Nephron progenitor cell (in vitro differentiated cells): ENCODE data around the gene MYT1.

ENCODE experiments used
- DNase-seq: peaks from one replicate; pipeline ENCODE4 v3.0.0; 2021
- H3K27ac Mint-ChIP-seq: 2 replicates; pipeline ENCODE4 v1.8.0; 2021; ENCODE audit warnings: mild to moderate bottlenecking, moderate library complexity, mixed read lengths
- H3K27me3 Mint-ChIP-seq: 2 replicates; pipeline ENCODE4 v1.8.0; 2021; ENCODE audit warnings: mild to moderate bottlenecking, low read depth, mixed read lengths; ENCODE audit not compliant: poor library complexity
- H3K36me3 Mint-ChIP-seq: 2 replicates; pipeline ENCODE4 v1.8.0; 2021; ENCODE audit warnings: low read depth, mixed read lengths
- H3K4me1 Mint-ChIP-seq: 2 replicates; pipeline ENCODE4 v1.8.0; 2021; ENCODE audit warnings: mixed read lengths
- H3K4me3 Mint-ChIP-seq: 2 replicates; pipeline ENCODE4 v1.8.0; 2021; ENCODE audit warnings: mild to moderate bottlenecking, moderate library complexity, mixed read lengths
- H3K9me3 Mint-ChIP-seq: 2 replicates; pipeline ENCODE4 v1.8.0; 2021; ENCODE audit warnings: mild to moderate bottlenecking, moderate library complexity, mixed read lengths
- TF ChIP-seq, protein P1 (sequence below): fragments of 200-600 bp; sonication (generic); IDR thresholded peaks from 2 replicates; pipeline ENCODE4 v1.5.0; 2021; ENCODE audit warnings: antibody characterized with exemption

The MYT1 gene

DNA sequence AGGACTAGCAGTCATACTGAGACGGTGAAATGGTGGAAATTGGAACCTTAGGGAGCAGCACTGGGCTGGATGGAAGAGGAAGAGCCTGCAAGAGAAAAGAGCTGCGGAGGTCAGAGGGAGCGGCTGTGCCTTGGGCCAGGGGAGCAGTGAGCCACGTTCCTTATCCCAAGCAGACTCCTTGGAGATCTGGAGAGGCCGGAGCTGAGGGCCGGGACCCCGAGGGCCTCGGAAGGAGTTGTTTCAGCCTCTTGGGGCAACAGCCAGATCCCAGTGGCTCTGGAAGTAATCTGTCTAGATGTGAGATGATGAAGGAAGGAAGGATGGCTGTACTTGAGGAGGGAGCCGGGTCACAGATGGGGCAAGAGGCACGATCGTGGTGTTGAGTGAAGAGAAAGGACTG, 107.4 kb downstream of the MYT1 start:
- DNase-seq: no peak
- peaks cover 13% of the 10 kb centered on the region for H3K9me3 Mint-ChIP-seq
- TF ChIP-seq, protein P1, sequence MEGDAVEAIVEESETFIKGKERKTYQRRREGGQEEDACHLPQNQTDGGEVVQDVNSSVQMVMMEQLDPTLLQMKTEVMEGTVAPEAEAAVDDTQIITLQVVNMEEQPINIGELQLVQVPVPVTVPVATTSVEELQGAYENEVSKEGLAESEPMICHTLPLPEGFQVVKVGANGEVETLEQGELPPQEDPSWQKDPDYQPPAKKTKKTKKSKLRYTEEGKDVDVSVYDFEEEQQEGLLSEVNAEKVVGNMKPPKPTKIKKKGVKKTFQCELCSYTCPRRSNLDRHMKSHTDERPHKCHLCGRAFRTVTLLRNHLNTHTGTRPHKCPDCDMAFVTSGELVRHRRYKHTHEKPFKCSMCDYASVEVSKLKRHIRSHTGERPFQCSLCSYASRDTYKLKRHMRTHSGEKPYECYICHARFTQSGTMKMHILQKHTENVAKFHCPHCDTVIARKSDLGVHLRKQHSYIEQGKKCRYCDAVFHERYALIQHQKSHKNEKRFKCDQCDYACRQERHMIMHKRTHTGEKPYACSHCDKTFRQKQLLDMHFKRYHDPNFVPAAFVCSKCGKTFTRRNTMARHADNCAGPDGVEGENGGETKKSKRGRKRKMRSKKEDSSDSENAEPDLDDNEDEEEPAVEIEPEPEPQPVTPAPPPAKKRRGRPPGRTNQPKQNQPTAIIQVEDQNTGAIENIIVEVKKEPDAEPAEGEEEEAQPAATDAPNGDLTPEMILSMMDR: no peak
- H3K27me3 Mint-ChIP-seq: peaks cover 2% of the 10 kb centered on the region
- peaks cover 62% of the 10 kb centered on the region for H3K36me3 Mint-ChIP-seq
- H3K4me1 Mint-ChIP-seq: peaks cover 7% of the 10 kb centered on the region
- peak overlapping the region; percentile 34 for H3K27ac Mint-ChIP-seq
- no peak overlapping the region for H3K4me3 Mint-ChIP-seq

DNA sequence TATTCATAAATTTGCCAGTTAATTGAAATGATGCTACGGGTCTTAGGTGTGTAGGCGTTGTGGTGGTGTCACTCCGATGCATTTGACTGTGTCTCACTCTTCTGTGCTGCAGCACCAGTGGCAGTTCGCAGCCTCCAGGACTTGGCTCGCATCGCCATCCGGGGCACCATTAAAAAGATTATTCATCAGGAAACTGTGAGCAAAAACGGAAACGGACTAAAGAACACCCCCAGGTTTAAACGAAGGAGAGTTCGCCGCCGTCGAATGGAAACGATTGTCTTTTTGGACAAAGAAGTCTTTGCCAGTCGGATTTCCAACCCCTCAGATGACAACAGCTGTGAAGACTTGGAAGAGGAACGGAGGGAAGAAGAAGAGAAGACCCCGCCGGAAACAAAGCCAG, 108.9 kb downstream of the MYT1 start:
- Mint-ChIP-seq H3K4me1 (peaks cover 7% of the 10 kb centered on the region), H3K4me3 (no peak overlapping the region), H3K36me3 (peaks cover 62% of the 10 kb centered on the region), H3K9me3 (peaks cover 13% of the 10 kb centered on the region), H3K27ac (peak overlapping the region; percentile 91), H3K27me3 (peaks cover 2% of the 10 kb centered on the region)
- TF ChIP-seq, protein P1: no peak
- no peak for DNase-seq

DNA sequence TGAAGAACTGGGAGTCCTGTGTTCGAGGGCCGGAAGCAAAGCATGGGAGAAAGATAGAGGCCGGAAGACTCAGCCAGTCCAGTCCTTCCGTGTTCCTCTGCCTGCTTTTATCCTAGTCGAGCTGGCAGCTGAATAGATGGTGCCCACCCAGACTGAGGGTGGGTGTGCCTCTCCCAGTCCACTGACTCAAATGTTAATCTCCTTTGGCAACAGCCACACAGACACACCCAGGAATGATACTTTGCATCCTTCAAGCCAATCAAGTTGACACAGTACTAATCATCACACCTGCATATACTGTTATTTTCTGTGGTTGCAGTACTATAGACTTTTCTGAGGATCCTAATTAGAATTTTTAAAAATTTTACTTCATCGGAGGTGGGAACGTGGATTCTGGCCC, 112.6 kb downstream of the MYT1 start:
- Mint-ChIP-seq H3K36me3 (peaks cover 30% of the 10 kb centered on the region), H3K9me3 (no peaks in the 10 kb centered on the region), H3K4me3 (no peak overlapping the region), H3K27me3 (peaks cover 7% of the 10 kb centered on the region), H3K4me1 (no peaks in the 10 kb centered on the region), H3K27ac (no peak overlapping the region)
- TF ChIP-seq, protein P1: no peak
- no peak for DNase-seq

DNA sequence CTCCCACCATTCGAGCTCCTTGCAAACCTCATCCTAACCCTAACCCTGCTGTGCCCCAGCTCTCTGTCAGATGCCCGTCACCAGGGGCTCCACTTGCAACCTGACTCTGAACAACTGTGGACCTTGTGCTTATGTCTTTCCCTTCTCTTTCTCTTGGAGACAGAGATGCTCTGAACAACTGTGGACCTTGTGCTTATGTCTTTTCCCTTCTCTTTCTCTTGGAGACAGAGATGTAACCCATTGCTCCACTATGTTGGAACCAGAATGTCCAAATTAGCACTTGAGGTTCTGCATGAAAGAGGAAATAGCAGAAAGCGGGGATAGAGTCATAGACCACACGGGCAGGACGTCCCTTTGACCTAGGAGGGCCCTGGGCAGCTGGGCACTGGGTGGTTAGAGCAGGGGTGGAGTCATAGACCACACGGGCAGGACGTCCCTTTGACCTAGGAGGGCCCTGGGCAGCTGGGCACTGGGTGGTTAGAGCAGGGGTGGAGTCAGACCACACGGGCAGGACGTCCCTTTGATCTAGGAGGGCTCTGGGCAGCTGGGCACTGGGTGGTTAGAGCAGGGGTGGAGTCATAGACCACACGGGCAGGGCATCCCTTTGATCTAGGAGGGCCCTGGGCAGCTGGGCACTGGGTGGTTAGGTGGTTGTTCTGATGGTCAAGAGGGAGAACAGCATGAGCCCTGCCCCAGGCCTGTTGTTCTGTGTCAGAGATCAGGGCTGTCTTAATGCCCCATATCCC, 113.5 kb downstream of the MYT1 start:
- Mint-ChIP-seq H3K27me3 (peaks cover 9% of the 10 kb centered on the region), H3K4me1 (no peaks in the 10 kb centered on the region), H3K9me3 (no peaks in the 10 kb centered on the region), H3K36me3 (peaks cover 26% of the 10 kb centered on the region), H3K27ac (no peak overlapping the region), H3K4me3 (no peak overlapping the region)
- TF ChIP-seq, protein P1: no peak
- DNase-seq: no peak

DNA sequence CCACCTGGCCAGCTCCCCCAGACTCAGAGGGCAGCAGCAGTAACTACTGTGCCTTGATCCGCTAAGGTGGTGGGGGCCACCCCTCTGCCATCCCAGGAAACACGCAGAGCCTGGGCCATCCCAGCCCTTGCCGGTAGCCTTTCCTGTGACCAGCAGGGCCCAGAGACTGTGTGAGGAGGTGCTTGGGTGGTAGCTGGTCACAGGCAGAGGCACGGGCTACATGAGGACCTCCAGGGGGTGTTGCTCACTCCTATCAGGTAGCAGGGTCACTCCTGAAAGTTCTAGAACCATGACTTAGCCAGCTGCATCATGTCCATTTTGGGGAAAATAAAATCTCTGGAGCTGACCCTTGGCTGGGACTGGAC, 114.0 kb downstream of the MYT1 start:
- TF ChIP-seq, protein P1: no peak
- peaks cover 2% of the 10 kb centered on the region for H3K9me3 Mint-ChIP-seq
- no peak for DNase-seq
- no peak overlapping the region for H3K27ac Mint-ChIP-seq
- no peak overlapping the region for H3K4me3 Mint-ChIP-seq
- H3K36me3 Mint-ChIP-seq: peaks cover 21% of the 10 kb centered on the region
- peaks cover 11% of the 10 kb centered on the region for H3K27me3 Mint-ChIP-seq
- no peaks in the 10 kb centered on the region for H3K4me1 Mint-ChIP-seq

DNA sequence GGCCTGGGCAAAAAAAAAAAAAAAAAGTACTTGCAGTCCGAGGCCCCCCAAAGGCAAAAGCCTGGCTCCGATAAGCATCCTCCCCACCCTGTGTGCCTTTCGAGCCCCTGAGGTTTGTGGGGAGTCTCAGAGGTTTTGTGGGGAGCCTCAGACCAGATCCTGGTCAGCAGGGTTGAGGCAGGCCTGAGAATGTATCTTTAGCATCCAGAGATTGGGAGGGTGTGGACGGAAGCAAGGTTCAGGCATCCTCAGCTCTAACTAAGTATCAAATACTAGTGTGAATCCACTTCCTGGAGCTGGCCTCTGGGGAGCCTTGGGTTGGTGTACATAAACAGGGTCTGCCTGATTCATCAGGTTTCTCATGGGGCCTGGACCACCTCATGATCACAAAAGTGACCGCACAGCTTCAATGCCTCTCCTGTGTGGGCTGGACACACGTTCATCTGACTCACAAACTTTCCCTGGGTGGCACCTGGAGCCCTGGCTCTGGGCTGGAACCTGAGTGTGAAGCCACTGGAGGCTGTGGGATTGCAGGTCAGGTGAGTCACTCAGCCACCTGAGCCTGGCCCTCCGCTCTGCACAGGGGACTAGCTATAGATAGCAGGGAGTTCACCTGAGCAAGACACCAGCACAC, 115.7 kb downstream of the MYT1 start:
- TF ChIP-seq, protein P1: no peak
- Mint-ChIP-seq H3K4me1 (no peaks in the 10 kb centered on the region), H3K27ac (no peak overlapping the region), H3K36me3 (peaks cover 17% of the 10 kb centered on the region), H3K27me3 (peaks cover 11% of the 10 kb centered on the region), H3K4me3 (no peak overlapping the region), H3K9me3 (peaks cover 17% of the 10 kb centered on the region)
- no peak for DNase-seq
